Fibroblast of the conjunctiva (primary cell): ENCODE measurements around the gene RNF208.

Experiments used
- DNase-seq: peaks from one replicate; pipeline ENCODE4 v3.0.0-alpha.2; 2010; ENCODE audit warnings: low read depth

Gene RNF208

DNA sequence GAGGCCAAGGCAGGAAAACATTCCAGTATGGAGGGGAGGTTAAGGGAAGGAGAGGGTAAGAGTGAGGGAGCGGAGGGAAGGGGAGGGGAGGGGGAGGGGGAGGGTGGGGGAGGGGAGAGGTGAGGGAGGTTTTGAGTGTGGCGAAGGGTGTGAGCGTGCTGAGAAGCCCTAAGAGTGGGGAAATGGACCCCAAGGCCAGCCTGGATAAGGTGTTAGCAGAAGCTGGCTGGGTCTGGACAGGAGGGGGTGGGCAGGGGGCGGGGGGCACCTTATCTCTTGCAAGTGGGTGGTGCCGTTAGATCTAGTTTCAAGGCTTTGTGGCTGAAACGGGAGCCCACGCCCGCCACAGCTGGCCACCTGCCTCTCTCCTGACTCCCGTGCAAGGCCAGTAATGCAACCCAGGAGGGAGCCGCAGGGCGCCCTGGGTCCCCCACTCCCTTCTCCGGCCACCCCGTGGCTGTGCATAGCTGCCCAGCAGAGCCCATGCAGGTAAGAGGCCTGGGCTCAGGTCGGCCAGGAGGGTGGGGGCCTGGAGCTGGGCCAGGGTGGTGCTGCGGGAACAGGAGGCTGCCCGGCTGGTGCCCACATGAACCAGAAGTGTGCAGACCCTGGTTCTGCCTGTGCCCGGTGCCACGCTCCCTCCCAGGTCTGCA is 5.9 kb upstream of the RNF208 start:
- DNase-seq: no peak

DNA sequence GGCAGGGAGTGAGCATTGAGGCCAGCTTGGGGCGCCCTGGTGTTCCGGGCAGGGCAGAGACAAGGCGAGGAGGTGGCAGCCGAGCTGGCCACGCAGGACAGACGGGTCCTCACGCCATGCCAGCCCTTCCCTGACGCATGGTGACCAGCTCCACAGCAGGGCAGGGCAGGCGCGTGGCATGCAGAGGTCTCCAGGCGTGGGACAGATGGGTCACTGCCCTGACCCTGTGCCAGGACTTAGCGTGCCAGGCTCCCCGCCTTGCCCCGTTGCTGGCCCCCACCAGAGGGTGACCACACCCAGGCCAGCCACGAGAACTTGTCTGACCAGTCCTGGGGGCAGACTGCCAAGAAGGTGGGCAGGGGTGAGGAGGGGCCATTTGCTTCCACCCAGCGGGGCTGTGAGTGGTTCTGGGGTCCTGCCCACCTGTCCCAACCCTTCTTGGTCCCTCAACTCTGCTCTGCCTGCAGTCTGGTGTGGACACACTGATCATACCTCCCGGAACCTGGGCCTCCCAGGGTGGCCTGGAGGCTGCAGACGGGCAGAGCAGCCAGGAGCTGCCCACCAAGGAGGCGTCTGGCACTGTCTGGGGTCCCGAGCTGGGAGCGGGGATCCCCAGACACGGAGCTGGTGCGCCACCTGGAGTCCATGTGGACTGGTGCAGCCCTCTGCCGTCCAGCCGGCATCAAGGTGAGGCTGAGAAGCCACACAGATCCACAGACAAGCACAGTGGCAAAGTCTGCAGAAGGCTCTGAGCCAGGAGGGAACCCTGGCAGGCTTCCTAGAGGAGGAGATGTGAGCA is 5.2 kb upstream of the RNF208 start, which contains the start of gene RNF224:
TSS of gene RNF224 (plus strand) at position 449 of the 799 bp plus-strand sequence. CDS start 834 bp downstream, outside the sequence.
- DNase-seq: peak; percentile 35

DNA sequence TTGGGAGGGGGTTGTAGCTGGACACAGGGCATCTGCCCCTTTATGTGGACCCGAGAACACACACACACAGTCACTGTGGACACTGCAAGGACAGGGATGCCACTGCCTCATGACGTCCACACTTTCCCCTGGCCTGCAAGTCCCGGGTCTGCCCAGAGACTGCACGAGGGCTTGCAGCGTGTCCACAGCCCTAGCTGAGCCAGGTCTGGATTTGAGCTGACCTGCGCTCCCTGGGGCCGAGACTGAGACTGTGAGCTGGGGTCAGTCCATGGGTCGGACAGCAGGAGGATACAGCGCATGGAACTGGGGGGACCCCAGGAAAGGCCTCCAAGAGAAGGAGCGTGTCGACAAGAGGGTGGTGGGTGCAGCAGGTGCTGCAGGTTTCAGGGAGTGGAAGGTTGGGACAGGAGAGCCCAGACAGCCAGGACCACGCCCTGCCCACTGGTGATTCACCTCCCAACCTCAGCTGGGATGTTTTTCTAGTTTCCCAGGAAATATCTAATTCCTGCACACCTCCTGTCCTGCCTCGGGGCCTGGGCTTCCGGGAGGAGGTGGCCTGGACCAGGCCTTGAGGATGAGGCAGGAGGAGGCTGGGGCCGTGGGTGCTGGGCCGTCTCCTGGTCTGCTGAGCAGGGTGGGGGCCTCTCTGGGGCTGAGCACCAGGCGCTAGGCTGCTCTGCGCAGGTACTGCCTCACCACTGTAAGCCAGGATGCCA is 4.5 kb upstream of the RNF208 start:
- DNase-seq: no peak

DNA sequence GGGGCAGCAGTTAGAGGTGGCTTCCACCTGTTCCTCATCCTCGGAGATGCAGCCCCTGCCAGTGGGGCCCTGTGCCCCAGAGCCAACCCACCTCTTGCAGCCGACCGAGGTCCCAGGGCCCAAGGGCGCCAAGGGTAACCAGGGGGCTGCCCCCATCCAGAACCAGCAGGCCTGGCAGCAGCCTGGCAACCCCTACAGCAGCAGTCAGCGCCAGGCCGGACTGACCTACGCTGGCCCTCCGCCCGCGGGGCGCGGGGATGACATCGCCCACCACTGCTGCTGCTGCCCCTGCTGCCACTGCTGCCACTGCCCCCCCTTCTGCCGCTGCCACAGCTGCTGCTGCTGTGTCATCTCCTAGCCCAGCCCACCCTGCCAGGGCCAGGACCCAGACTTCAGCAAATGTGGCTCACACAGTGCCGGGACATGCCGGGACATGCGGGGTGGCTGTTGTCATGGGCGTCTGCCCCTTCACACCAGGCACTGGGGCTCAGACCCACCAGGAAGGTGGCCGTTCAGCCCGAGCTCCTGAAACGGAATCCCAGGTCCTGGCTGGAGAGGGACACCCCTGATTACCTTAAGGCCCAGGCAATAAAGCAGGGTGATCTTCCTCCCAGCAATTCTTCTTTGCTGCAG is 3.8 kb upstream of the RNF208 start:
- DNase-seq: no peak

DNA sequence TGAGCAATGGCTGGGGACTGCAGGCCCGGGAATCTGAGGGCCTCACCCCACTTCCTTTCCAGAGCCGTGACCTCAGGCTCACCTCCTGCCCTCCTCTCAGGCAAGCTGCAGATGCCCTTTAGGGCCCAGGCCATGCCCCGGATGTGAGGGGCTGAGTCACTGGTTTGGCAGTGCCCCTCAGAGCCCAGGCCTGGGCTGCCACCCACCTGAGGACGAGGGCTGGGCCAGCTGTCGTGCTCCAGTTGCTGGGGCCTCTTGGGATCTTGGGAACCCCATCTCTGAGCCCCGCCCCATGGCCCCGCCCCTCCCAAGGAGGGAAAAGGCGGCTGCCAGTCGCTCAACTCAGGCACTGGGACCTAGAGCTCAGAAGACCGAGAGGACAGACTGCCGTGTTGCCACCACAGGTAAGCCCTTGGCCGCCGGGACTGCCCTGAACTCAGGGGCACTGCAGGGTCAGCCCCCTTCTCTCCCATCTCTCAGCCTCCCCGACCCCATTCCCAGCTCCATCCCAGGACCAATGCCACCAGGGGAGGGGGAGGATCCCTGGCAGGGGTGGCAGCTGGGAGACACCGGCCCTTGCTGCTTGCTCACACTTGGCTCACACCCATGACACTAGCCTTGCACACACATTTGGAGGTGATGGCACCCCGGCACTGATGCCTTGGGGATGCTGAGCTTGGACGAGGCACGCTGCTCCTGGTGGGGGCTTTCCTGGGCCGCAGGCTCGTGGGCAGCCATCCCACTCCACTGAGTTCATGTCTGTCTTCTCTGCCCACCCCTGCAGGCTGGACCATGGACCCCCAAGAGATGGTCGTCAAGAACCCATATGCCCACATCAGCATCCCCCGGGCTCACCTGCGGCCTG is 3.0 kb upstream of the RNF208 start, which contains the start of gene CYSRT1:
TSS of gene CYSRT1 (plus strand) at position 345 of the 865 bp plus-strand sequence. CDS start at position 793, 448 bp downstream.
- no peak for DNase-seq

DNA sequence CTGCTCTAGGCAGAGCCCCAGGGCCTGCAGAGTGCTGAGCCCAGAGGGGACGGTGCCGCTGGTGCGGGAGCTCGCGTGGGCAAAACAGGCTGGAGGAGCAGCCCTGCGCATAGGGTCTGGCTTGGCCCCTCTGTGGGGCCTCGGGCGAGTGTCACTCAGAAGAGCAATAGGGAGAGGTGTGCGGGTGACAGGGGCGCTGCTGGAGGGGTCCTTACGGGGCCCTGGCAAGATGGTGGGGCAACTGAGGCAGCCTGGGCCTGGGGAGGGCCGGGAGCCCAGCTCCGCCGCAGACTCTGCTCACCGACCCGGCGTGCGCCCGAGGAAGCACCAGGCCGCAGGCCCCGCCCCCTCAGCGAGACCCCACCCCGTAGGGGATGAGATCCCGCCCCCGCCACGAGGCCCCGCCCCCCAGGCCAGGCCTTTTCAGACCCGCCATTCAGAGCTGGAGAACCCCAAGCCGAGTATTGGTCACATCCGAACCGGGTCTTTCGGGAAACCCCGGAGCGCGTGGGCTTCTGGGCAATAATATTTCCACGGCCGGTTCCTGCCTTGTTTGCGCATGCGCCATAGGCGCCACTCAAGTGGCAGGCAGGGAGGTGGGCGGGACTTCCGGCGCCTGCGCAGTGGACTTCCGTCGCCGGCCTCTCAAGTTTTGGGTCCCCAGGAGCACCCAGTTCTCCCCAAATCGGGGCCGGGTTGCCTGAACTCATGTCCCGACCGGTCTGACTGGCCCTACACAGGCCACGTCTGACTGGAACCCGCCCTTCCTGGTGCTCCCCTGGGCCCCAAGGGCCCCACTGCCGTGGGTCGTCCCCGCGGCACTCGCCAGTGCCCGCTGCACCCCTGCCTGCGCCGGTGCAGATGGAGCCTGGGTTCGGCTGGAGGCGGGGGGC is 1.3 kb upstream of the RNF208 start:
- DNase-seq: peak; percentile 98

DNA sequence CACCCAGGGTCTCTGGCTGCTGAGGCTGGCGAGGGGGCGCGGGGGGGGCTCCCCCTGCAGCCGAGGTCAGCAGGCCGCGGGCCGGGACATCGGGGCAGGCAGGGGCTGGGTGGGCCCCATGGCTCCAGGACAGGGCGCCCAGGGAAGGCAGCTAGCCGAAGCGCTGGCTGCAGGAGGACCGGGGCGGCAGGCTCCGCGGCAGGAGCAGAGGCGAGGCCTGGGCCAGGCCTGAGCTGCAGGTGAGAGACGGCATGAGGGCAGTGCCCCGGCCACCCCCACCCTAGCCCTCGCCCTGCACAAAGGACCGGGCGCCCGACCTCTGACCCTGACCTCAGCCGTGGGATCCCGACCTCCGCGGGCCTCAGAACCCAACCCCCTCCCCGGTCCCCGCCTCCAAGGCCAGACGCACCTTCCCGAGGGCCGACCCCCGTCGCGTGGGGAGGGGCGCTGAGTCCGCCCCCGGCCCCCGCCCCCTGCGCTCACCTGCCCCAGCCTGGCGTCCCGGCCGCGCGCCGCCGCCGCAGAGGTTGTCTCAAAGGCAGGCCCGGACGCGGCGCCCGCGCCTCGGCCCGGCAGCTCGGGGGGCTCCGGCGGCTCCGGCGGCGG is 431 bp downstream of the RNF208 start:
- DNase-seq: no peak

DNA sequence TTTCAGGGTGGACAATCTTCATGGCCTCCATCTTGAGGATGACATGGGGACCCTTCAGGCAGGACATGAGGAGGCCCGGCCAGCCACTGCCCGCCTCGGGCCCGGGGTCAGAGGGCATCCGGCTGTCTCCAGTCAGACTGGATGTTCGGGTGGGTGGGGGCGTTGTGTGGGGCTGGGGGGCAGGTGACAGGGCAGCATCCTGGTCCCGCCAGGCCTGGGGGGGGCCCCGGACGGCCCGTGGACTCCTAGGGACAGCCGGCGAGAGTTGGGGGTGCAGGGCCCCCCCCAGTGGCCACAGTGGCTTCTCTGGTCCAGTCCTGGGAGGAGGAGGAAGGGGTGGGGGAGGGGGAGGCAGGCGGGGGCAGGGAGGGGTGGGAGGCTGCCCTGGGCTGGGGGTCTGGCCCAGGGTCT is 940 bp downstream of the RNF208 start:
- DNase-seq: no peak

DNA sequence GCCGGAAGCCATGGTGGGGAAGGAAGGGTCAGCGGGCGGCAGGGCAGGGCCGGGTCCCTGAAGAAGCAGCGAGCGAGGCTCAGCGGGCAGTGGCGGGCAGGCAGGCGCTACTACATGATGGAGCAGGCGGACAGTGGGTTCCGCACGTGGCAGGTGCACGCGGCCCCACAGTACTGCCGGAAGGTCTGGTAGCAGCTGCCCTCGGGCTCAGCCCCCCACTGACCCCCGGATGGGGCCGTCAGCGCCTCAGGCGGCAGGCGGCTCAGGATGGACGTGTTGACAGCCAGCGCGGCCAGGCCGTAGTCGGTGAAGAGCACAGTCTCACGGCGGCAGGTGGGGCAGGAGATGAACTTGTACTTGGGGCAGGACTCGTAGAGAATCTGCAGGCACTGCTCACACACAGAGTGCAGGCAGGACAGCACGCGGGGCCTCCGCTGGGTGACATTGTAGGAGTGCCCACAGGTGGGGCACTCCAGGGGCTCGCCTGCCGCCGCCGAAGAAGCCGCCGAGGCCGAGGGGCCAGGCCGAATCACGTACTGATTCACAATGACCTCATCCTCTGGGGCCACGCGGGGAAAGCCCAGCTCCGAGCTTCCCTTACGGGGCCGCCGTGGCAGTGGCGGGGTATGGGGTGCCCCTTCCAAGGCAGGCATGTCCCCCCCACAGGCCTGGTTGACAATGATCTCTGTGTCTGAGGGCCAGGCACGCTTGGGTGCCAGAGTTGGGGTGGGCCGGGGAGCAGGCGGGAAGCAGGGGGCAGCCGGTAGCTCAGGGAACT is 1.5 kb downstream of the RNF208 start:
- DNase-seq: no peak

DNA sequence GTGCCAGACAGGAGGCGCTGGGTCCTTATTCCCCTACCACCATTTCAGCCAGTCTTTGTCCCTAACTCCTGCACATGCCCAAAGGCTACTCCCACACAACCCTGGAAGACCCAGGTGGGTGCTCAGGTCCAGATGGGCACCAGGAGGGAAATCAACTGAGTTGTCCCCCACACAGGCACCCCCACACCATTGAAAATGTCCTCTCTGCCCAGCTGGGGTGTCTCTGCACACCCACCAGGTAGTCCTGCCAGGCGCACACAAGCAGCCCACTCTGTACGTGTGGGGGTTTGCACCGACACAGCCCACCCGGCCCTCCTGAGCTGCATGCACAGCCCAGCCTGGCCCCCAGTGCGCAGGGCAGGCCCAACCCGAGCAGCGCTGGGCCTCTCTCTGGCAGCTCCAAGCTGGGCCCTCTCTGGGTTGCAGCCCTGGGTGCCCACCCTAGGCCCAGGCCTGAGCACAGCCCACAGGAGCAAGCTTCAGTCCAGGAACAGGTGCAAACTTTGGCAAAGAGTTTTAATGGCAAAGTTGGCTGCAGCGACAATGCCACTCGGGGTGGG is 2.2 kb downstream of the RNF208 start:
- no peak for DNase-seq

DNA sequence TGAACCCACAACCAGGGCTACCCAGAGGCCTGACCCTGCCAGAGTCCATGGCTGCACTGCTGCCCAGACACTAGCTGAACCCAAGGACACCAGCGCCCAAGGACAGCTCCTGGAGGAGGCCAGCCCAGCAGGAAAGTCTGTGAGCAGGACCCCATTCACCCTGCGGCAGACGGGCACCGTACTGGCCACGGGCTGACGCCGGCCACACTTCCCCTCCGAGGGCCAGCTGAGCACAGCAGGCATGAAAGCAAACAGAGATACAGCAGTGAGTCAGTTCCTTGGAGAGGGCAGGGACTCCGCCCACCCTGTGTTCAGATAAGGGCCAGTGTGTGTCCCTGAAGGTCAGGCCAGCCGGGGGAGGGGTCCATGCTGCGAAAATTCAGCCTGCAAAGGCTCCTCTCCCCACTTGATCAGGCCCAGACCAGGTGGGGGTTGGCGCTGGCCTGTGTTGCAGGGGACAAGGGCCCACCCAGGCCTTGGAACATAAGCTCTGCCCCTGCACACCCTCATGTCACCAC is 3.2 kb downstream of the RNF208 start:
- no peak for DNase-seq

DNA sequence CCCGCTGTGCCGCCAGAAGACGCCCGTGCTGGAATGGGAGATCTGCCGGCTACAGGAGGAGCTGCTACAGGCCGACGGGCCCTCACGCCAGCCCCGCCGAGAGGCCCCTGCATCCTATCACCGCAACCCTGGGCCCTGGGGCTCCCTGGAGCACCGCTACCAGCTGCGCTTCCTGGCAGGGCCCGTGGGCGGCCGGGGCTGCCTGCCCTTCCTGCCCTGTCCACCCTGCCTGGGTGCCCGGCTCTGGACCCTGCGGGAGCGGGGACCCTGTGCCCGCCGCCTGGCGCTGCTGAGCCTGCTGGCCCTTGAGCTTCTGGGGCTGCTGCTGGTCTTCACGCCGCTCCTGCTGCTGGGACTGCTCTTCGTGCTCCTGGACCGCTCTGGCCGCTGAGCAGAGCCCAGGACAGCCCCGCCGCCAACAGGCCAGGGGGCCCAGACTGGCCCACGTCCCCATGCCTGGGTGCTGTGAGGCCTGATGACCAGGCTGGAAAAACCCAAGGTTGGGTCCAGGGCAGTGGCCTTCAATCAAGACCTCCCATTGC is 3.8 kb downstream of the RNF208 start:
- no peak for DNase-seq

DNA sequence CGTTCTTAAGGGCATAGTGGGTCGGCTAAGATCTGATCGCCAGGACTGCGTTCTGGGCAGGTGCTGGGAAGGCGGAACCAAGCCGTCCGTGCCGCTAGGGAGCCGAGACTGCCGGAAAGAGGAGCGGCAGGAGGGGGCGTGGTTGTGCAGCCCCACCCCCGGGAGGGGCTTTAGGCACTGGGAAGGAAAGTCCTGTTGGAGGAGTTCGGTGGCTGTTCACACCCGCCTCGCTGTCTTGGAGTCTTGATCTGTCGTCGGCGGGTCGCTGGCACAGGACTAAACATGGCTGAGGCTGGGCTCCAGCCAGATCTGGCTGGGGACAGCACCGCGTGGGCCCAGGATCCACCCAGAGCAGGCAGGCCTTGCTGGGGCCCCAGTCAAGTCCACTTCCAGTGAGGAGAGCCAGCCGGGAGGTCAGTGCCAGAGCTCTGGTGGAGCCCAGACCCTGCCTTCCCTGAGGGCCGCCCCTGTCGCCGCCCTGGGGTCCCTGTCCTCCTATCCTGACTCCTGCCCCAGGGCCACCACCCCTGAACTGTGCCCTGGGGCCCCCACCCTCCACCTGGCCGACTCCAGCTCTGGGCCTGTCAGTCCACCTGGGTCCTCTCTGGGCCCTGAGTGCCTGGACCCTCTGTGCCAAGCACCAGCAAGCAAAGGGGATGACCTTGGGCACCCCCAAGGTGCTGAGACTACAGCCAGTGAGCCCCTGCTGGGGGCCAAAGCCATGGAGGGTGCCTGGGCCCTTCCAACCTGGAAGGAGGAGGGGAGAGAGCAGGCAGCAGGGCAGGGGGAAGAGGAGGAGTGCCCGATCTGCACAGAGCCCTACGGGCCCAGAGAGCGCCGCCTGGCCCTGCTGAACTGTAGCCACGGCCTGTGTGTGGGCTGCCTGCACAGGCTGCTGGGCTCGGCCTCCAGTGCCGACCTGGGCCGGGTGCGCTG is 4.5 kb downstream of the RNF208 start:
- no peak for DNase-seq

DNA sequence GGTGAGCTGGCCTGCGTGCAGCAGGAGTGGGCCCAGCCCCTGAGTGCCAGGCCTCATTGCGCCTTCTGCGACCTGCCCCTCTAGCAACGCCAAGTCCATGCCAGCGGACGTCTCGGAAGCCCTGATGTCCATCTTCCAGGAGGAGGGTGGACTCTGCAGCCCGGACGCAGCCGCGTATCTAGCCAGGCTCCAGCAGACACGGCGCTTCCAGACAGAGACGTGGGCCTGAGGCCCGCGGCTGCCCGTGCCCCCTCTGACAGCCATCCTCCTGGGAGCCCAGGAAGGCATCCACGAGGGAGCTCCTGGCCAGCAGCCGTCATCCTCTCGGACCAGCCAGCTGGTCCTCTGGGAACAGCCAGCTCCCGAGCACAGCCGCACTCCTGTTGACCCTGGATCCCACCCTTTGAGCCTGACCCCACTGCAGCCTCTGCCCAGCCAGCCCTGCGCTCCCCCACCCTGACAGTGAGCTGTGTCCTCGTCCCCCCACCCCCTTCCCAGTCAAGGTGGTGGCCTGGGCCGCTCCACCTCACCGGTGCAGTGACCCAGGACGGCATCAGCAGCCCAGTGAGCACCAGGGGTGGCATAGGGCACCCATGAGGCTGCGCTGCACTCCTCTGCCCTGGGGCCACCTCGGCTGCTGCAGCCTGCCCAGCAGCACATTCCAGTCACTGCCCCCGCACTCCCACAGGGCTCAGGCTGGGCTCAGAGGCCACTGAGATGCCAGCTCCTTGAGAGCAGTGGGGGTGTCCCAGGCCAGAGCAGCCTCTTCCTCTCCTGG is 5.7 kb downstream of the RNF208 start:
- DNase-seq: no peak

DNA sequence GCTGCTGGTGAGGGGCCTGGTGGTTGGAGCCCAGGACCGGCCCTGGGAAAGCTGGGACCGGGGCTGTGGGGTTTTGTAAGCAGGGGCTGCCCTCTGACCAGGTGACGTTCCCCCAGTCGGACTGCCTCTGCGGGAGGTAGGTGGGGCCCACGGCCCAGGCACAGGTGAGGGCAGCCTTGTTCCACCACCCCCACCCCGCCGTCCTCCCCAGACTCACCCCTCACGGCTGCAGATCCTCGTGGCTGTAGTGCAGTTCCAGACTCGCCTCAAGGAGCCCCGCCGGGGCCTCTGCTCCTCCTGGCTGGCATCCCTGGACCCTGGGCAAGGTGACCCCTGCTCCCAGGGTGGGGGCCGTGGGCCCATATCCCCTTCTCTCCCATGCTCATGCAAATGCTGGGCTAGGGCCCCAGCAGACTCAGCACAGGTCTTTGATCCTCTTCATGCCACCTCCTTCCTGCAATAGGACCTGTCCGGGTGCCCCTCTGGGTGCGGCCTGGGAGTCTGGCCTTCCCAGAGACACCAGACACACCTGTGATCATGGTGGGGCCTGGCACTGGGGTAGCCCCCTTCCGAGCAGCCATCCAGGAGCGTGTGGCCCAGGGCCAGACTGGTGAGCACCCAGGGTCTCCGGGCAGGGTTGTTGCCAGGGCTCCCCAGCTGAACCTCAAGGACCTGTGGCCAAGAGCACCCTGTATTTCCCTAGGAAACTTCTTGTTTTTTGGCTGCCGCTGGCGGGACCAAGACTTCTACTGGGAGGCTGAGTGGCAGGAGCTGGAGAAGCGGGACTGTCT is 6.6 kb downstream of the RNF208 start:
- DNase-seq: no peak
